ENCODE measurements around the gene ATE1. TPM values are rescaled to one million over a fixed set of nuclear protein-coding genes. Genes with fewer than 3 reads are reported as not detected.

ATE1 gene
- total and polyA plus RNA-seq, 8 donors = 2.8 to 15.4 (median 8.5) TPM

GRCh38 chr10:121710971-121711370 lies 216.9 kb downstream of the ATE1 start:
- intact Hi-C loops (cut with DNase I) = no loop called here

GRCh38 chr10:121710207-121710606 lies 217.6 kb downstream of the ATE1 start:
- H3K4me3 ChIP-seq = no peak overlapping the region
- no peaks in the 10 kb centered on the region for H3K27me3 ChIP-seq
- no peaks in the 10 kb centered on the region for H3K9me3 ChIP-seq
- WGBS, 2 donors = 60 to 61% methylated on average over 9 of the region's 9 CpGs
- TF ChIP-seq CTCF (IDR thresholded peaks at IDR 0.05) = no peak
- intact Hi-C loops (cut with DNase I) = no loop called here
- H3K36me3 ChIP-seq = no peaks in the 10 kb centered on the region
- DNase-seq = no peak
- FAIRE-seq = no peak
- H3K4me1 ChIP-seq = no peaks in the 10 kb centered on the region
- ATAC-seq = no peak
- H3K27ac ChIP-seq = no peak overlapping the region

More at GRCh38 chr10:121710971-121711370, 216.9 kb downstream of the ATE1 start:
- Histone ChIP-seq H3K4me1 (no peaks in the 10 kb centered on the region), H3K4me3 (no peak overlapping the region), H3K27ac (no peak overlapping the region), H3K36me3 (no peaks in the 10 kb centered on the region), H3K27me3 (no peaks in the 10 kb centered on the region), H3K9me3 (no peaks in the 10 kb centered on the region)
- DNase-seq = no peak
- no peak for ATAC-seq
- WGBS, 2 donors = 76% methylated on average over 7 of the region's 7 CpGs
- FAIRE-seq = no peak
- TF ChIP-seq CTCF (IDR thresholded peaks at IDR 0.05) = no peak

GRCh38 chr10:121709675-121710073 lies 218.2 kb downstream of the ATE1 start:
- intact Hi-C loops (cut with DNase I) = no loop called here
- TF ChIP-seq CTCF (IDR thresholded peaks at IDR 0.05) = no peak
- FAIRE-seq (no peak), ATAC-seq (peak in 3 of 4 donors; percentile 21 to 45 (median 34)), DNase-seq (no peak)
- no peaks in the 10 kb centered on the region for H3K4me1 ChIP-seq
- H3K4me3 ChIP-seq = no peak overlapping the region
- no peaks in the 10 kb centered on the region for H3K9me3 ChIP-seq
- H3K27me3 ChIP-seq = no peaks in the 10 kb centered on the region
- 68 to 78% methylated on average over 9 of the region's 9 CpGs for WGBS, 2 donors
- H3K27ac ChIP-seq = no peak overlapping the region
- no peaks in the 10 kb centered on the region for H3K36me3 ChIP-seq

GRCh38 chr10:121708728-121709674 lies 218.8 kb downstream of the ATE1 start:
- H3K27me3 ChIP-seq = no peaks in the 10 kb centered on the region
- WGBS, 2 donors = 59 to 64% methylated on average over 15 of the region's 15 CpGs
- intact Hi-C loops (cut with DNase I) = no loop called here
- no peaks in the 10 kb centered on the region for H3K9me3 ChIP-seq
- no peak for FAIRE-seq
- no peaks in the 10 kb centered on the region for H3K4me1 ChIP-seq
- no peaks in the 10 kb centered on the region for H3K36me3 ChIP-seq
- no peak for ATAC-seq
- no peak for DNase-seq
- no peak overlapping the region for H3K27ac ChIP-seq
- H3K4me3 ChIP-seq = no peak overlapping the region
- TF ChIP-seq CTCF (IDR thresholded peaks at IDR 0.05) = no peak
